AG04449 (cell line): ENCODE measurements around the gene CCDC171.

Experiments used
- CTCF ChIA-PET: fragments of 350-600 bp; formaldehyde crosslinking; extraction: SDS; loops from one replicate; lab custom pipeline; 2021; ENCODE audit warnings: antibody characterized with exemption; lab: Yijun Ruan, JAX
- POLR2A ChIA-PET: fragments of 400-600, 350-600 bp; formaldehyde crosslinking; extraction: SDS; loops from one replicate; lab custom pipeline; 2020; ENCODE audit warnings: antibody characterized with exemption, inconsistent platforms; lab: Yijun Ruan, JAX
- DNase-seq: peaks from one replicate; pipeline ENCODE4 v3.0.0-alpha.2; 2010; ENCODE audit warnings: low read depth, low spot score
- H3K4me3 ChIP-seq: 2 replicates; pipeline ENCODE4 v1.5.1; 2011; ENCODE audit warnings: low read depth, mild to moderate bottlenecking, control low read depth, low read length
- TF ChIP-seq, protein P1 (sequence below): IDR thresholded peaks from one replicate; pipeline ENCODE4 v1.5.1; 2011; ENCODE audit warnings: mild to moderate bottlenecking, moderate library complexity, low read length, control low read depth, inconsistent platforms; ENCODE audit not compliant: insufficient read depth; ENCODE audit errors: missing control alignments

The CCDC171 gene

DNA sequence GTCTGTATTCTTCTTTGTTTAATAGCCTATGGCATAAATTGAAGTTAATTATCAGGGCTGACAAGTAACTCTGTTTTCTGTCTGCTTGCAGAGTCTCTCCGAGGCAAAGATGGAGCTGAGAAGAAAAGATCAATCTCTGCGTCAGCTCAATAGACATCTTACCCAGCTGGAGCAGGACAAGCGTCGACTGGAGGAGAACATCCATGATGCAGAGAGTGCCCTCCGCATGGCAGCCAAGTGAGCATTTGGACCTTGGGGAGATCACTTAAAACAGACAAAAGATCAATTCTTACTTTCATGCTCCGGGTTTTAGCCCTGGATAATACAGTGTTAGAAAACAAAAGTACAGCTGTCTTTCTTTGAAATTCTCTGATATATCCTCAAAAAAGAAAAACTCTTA lies 293.8 kb downstream of the CCDC171 start:
- no peak for DNase-seq
- no peak overlapping the region for H3K4me3 ChIP-seq
- TF ChIP-seq, protein P1, sequence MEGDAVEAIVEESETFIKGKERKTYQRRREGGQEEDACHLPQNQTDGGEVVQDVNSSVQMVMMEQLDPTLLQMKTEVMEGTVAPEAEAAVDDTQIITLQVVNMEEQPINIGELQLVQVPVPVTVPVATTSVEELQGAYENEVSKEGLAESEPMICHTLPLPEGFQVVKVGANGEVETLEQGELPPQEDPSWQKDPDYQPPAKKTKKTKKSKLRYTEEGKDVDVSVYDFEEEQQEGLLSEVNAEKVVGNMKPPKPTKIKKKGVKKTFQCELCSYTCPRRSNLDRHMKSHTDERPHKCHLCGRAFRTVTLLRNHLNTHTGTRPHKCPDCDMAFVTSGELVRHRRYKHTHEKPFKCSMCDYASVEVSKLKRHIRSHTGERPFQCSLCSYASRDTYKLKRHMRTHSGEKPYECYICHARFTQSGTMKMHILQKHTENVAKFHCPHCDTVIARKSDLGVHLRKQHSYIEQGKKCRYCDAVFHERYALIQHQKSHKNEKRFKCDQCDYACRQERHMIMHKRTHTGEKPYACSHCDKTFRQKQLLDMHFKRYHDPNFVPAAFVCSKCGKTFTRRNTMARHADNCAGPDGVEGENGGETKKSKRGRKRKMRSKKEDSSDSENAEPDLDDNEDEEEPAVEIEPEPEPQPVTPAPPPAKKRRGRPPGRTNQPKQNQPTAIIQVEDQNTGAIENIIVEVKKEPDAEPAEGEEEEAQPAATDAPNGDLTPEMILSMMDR = no peak
- CTCF ChIA-PET = interaction anchor here (2.4 kb wide), 1 partner anchor 9 kb away, joined by 23 read pairs; no protein-coding TSS in a partner anchor
- POLR2A ChIA-PET = no interaction called here

DNA sequence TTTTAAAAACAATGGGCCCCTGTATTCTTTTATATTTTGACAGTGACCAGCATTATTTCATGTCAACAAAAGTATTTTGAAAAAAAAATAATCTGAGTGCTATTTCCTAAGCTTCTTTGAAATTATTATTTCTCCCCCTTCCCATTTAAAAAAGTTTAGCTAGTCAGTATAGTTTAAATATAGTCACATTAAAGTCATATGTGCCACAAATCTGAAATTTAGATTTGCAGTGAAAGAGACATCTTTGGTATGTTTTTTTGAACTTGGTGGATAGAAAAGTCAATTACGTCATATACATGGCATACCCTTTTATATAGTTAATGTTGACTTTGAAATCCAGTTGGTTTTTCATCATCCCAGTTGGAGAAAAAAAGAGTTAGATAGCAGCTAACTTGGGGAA lies 297.0 kb downstream of the CCDC171 start:
- POLR2A ChIA-PET = no interaction called here
- TF ChIP-seq, protein P1 = no peak
- H3K4me3 ChIP-seq = no peak overlapping the region
- CTCF ChIA-PET = interaction anchor here (1.0 to 1.2 kb wide), 2 partner anchors 11 to 13 kb away, joined by 4 read pairs; no protein-coding TSS in a partner anchor
- DNase-seq = no peak

DNA sequence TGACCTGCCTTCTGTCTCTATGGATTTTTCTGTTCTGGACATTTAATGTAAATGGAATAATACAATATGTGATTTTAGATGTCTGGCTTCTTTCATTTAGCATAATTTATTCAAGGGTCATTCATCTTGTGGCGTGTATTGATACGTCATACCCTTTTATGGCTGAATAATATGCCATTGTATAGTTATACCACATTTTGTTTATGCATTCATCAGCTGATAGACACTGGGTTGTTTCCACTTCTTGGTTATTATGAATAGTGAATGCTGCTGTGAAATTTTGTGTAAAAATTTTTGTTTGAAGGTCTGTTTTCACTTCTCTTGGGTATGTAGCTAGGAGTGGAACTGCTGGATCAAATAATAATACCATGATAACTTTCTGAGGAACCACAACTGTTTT lies 298.9 kb downstream of the CCDC171 start:
- ChIA-PET CTCF (no interaction called here), POLR2A (no interaction called here)
- TF ChIP-seq, protein P1 = no peak
- DNase-seq = no peak
- no peak overlapping the region for H3K4me3 ChIP-seq

DNA sequence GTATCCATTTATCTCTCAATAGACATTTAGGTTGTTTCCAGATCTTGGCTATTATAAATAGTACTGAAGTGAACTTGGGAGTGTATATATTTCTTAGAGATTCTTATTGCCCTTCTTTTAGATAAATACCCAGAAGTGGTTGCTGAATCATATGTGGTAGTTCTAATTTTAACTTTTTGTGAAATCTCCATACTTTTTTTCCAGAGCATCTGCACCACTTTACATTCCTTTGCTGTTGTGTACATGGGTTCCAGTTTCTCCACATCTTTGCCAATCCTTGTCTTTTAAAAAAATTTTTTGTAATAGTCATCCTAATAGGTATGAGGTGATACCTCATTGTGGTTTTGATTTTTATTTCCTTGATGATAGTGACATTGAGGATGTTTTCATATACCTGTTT lies 303.7 kb downstream of the CCDC171 start:
- DNase-seq = peak; percentile 63
- TF ChIP-seq, protein P1 = no peak
- no peak overlapping the region for H3K4me3 ChIP-seq
- POLR2A ChIA-PET = no interaction called here
- CTCF ChIA-PET = interaction anchor here (2.1 kb wide), 1 partner anchor 19 kb away, joined by 10 read pairs; no protein-coding TSS in a partner anchor

DNA sequence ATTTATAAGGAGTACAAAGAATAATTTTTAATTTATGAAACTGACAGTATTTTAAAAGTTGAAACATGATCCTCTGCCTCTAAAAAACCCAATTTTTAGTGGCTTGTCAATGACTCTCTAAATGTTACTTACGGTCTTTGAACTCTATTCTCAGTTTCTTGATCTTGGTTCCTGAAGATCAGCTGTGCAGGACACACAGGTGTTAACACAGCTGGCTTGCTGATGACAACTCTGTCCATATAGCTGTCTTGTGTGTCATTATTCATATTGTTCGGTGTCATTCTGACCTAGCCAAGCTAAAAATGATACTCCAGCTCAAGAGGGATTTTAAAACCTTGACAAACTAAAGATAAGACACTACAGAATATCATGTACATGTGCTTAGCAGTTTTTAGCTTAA lies 314.5 kb downstream of the CCDC171 start:
- H3K4me3 ChIP-seq = no peak overlapping the region
- no peak for DNase-seq
- POLR2A ChIA-PET = no interaction called here
- CTCF ChIA-PET = interaction anchor here (1.0 kb wide), 1 partner anchor 265 kb away, joined by 3 read pairs; no protein-coding TSS in a partner anchor
- TF ChIP-seq, protein P1 = no peak

DNA sequence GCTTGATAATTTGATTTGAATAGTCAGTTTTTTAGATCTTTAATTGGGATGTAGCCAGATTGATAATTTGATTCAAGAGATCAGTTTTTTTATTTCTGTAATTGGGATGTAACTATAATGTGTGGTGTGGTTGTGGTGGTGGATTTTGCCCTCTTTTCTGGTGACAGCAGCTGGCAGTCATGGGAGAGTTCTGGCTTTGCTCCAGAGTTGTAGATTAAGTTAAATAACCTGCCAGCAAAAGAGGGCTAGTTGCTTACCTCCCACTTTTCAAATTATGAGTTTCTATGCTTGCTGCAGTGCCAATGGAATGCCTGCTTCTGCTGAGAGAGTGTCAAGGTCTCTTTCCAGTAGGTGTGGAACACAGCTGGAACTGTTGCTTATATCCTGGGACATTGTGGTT lies 315.1 kb downstream of the CCDC171 start:
- ChIA-PET CTCF (interaction anchor here (1.0 kb wide), 1 partner anchor 264 kb away, joined by 3 read pairs; no protein-coding TSS in a partner anchor), POLR2A (no interaction called here)
- no peak for DNase-seq
- TF ChIP-seq, protein P1 = no peak
- H3K4me3 ChIP-seq = no peak overlapping the region
